ENCODE results near the gene HOXD8. TPM values are rescaled to one million over a fixed set of nuclear protein-coding genes. Genes with fewer than 3 reads are reported as not detected.

HOXD8 gene
- total RNA-seq, 1 donor from 2014 or later = not detected

DNA sequence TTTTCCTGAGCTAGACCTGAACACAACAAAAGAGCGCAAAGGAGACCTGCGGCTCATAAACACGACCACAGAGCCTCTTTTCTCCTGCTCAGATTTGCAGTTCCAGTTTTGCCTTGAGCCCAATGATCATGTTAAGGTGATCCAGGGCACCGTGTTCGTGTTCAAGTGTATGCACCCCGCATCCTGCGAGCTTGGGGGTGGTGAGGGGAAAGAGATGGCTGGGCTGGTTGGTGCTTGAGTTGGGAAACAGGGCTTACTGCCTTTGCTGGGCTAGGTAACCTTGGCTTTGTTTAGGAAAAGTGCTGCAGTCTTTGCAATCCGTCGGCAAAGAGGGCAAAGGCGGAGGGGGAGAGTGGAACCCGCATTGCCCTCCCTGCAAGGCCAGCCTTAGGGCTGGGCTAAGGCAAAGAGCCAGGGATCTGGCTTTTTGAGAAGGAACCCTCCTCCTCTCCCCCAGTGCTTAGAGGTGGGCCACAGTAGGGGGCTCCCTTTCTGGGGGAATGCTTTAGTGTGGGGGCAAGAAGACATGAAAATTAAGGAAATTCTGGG, 11.6 kb upstream of the HOXD8 start:
- Mint-ChIP-seq H3K4me1 (peaks cover 5% of the 10 kb centered on the region), H3K9me3 (no peaks in the 10 kb centered on the region), H3K36me3 (ENCODE audit: low read depth) (no peaks in the 10 kb centered on the region), H3K4me3 (no peak overlapping the region), H3K27me3 (peaks cover 64% of the 10 kb centered on the region), H3K27ac (no peak overlapping the region)
- ChIA-PET CTCF (interaction anchor here (0.6 kb wide), 1 partner anchor 9 kb away, joined by 3 read pairs; no protein-coding TSS in a partner anchor), POLR2A (interaction anchor here (0.6 kb wide), 1 partner anchor 1159 kb away, joined by 8 read pairs; no protein-coding TSS in a partner anchor)
- DNase-seq = no peak
- ATAC-seq (ENCODE audit: low read depth) = no peak
- intact Hi-C loops (cut with micrococcal nuclease) = no loop called here
- TF ChIP-seq, protein P1, sequence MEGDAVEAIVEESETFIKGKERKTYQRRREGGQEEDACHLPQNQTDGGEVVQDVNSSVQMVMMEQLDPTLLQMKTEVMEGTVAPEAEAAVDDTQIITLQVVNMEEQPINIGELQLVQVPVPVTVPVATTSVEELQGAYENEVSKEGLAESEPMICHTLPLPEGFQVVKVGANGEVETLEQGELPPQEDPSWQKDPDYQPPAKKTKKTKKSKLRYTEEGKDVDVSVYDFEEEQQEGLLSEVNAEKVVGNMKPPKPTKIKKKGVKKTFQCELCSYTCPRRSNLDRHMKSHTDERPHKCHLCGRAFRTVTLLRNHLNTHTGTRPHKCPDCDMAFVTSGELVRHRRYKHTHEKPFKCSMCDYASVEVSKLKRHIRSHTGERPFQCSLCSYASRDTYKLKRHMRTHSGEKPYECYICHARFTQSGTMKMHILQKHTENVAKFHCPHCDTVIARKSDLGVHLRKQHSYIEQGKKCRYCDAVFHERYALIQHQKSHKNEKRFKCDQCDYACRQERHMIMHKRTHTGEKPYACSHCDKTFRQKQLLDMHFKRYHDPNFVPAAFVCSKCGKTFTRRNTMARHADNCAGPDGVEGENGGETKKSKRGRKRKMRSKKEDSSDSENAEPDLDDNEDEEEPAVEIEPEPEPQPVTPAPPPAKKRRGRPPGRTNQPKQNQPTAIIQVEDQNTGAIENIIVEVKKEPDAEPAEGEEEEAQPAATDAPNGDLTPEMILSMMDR (IDR thresholded peaks at IDR 0.05) = no peak

DNA sequence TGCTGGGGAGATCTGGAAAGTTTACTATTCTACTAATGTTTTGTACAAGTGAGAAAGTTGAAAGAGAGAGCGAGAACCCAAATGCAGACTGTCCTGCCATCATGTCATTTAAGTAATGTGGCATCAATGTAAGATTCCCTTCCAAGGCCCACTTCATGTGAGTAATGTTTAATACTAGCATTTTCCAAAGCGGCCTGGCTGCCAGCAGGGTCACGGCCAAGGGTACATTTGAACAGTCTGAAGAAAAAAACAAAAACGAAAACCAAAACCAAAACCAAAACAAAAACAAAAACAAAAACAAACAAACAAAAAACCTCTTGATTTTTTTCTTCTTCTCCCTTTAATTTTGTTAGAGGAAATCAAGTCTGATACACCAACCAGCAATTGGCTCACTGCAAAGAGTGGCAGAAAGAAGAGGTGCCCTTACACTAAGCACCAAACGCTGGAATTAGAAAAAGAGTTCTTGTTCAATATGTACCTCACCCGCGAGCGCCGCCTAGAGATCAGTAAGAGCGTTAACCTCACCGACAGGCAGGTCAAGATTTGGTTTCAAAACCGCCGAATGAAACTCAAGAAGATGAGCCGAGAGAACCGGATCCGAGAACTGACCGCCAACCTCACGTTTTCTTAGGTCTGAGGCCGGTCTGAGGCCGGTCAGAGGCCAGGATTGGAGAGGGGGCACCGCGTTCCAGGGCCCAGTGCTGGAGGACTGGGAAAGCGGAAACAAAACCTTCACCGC, 10.7 kb upstream of the HOXD8 start:
- Mint-ChIP-seq H3K27me3 (peaks cover 61% of the 10 kb centered on the region), H3K27ac (no peak overlapping the region), H3K4me3 (no peak overlapping the region), H3K36me3 (ENCODE audit: low read depth) (no peaks in the 10 kb centered on the region), H3K4me1 (peaks cover 8% of the 10 kb centered on the region), H3K9me3 (no peaks in the 10 kb centered on the region)
- TF ChIP-seq, protein P1 (IDR thresholded peaks at IDR 0.05) = no peak
- CTCF ChIA-PET = interaction anchor here (0.6 kb wide), 1 partner anchor 8 kb away, joined by 3 read pairs; no protein-coding TSS in a partner anchor
- POLR2A ChIA-PET = no interaction called here
- intact Hi-C loops (cut with micrococcal nuclease) = no loop called here
- DNase-seq = no peak
- ATAC-seq (ENCODE audit: low read depth) = no peak

DNA sequence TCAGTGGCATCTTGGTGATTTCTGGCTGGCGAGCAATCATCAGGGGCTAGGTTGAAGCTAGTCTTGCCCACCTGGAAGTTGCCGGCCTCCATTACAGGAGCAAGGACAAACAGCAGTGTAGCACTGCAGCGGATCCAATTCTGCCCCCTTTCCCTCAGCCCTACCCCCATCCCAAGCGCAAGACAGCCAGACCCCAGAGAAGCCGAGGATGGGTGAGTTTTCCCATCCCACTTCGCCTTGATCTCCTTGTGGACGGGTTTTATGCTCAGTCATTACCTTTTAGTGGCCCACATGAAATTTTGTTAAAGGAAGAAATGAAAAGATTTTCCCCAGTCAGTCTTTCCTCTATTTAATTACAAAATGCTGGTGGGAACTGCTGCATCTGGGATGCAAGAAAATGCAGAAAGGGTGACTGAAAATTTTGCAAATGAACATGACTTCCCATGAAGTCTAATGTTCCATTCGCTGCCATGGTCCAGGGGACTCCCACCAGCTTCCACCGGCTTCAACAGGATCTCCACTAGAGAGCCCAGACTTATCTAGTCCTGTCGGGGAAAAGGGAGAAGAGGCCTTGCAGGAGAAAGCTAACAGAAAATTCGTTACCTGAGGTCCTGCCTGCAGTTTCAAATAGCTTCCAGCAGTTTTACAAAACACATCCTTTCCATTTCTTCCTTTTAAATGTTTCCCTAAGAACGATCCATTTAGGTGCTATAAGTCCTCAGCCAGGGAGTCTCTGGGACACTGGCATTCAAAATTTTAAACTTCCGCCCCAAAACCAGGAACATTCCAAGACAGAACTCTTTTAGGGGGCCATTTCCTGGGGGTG, 8.9 kb upstream of the HOXD8 start:
- TF ChIP-seq, protein P1 (IDR thresholded peaks at IDR 0.05) = no peak
- Mint-ChIP-seq H3K27me3 (peaks cover 67% of the 10 kb centered on the region), H3K4me3 (no peak overlapping the region), H3K36me3 (ENCODE audit: low read depth) (no peaks in the 10 kb centered on the region), H3K27ac (no peak overlapping the region), H3K4me1 (peaks cover 10% of the 10 kb centered on the region), H3K9me3 (no peaks in the 10 kb centered on the region)
- ATAC-seq (ENCODE audit: low read depth) (no peak), DNase-seq (no peak)
- POLR2A ChIA-PET = no interaction called here
- CTCF ChIA-PET = no interaction called here
- intact Hi-C loops (cut with micrococcal nuclease) = no loop called here

DNA sequence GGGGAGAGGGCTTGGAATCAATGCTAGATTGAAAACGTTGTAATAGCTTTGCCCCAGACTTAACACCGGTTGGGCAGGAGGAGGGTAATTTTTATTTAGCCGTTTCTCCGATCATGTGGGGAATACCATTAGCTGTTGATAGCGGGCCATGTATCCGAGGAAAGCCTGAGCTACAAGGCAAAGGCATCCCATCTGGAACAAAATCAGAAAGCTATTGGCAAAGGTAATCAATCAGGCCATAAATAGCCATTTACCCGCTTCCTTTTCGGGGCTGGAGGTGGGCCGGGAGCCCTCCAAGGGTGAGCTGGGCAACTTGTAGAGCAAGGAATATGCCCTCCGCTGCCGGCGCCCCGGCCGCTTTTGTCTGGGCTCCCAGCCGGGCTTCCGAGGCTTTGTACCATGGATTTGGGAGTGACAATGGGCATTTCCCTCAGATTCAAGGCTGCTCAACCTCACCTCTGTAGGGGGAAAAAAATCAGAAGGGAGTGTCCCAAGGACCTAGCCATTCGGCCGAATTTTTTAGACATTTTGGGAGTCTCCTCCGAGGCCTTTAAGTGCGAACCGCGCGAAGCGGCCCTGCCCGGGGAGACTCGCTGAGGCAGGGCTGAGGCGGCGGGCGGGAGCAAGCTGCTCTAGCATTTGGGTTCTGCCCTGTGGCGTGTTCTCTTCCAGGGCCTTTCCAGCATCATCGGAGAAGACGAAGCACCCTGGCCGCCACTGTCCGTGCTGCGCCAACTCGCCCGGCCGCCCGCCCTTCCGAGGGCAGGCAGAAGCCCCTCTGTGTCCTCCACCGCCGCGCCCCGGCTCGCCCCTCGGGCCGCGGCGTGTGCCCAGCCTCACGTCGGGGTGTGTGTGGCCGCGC, 8.1 kb upstream of the HOXD8 start:
- POLR2A ChIA-PET = no interaction called here
- no peaks in the 10 kb centered on the region for H3K9me3 Mint-ChIP-seq
- intact Hi-C loops (cut with micrococcal nuclease) = no loop called here
- ATAC-seq (ENCODE audit: low read depth) (no peak), DNase-seq (no peak)
- no peak overlapping the region for H3K4me3 Mint-ChIP-seq
- CTCF ChIA-PET = interaction anchor here (0.7 to 1.2 kb wide), 2 partner anchors 428 to 433 kb away, joined by 3 read pairs; no protein-coding TSS in a partner anchor
- peaks cover 10% of the 10 kb centered on the region for H3K4me1 Mint-ChIP-seq
- TF ChIP-seq, protein P1 (IDR thresholded peaks at IDR 0.05) = no peak
- H3K27me3 Mint-ChIP-seq = peaks cover 67% of the 10 kb centered on the region
- no peak overlapping the region for H3K27ac Mint-ChIP-seq
- no peaks in the 10 kb centered on the region for H3K36me3 Mint-ChIP-seq (ENCODE audit: low read depth)
